Measurements from ENCODE around the gene TACC2.

Gene TACC2

DNA sequence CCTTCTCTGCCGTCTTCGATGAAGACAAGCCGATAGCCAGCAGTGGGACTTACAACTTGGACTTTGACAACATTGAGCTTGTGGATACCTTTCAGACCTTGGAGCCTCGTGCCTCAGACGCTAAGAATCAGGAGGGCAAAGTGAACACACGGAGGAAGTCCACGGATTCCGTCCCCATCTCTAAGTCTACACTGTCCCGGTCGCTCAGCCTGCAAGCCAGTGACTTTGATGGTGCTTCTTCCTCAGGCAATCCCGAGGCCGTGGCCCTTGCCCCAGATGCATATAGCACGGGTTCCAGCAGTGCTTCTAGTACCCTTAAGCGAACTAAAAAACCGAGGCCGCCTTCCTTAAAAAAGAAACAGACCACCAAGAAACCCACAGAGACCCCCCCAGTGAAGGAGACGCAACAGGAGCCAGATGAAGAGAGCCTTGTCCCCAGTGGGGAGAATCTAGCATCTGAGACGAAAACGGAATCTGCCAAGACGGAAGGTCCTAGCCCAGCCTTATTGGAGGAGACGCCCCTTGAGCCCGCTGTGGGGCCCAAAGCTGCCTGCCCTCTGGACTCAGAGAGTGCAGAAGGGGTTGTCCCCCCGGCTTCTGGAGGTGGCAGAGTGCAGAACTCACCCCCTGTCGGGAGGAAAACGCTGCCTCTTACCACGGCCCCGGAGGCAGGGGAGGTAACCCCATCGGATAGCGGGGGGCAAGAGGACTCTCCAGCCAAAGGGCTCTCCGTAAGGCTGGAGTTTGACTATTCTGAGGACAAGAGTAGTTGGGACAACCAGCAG, 221.7 kb downstream of the TACC2 start:
- FAIRE-seq (no peak), DNase-seq (ENCODE audit: insufficient read length, low spot score) (no peak)
- TF ChIP-seq POLR2A (IDR thresholded peaks at IDR 0.05; ENCODE audit: low read depth, low read length) = no peak

DNA sequence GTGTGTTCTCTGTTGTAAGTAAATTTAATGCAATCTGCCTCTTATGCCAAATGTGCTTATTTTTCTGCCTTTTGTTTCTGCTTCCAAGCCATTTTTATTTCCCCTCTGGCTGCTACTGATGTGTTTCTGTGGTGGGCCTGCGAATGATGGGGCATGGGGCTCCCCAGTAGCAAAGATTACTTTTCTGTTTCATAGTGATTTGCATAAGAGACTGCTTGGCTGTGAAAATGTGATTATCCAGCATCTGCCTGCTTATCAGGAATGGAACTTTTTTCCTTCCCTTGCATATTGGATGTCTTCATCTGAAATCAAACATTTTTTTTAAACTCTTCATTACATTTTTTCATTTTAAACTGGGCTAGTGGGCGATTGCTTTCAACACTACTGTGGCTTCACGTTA, 224.4 kb downstream of the TACC2 start:
- DNase-seq (ENCODE audit: insufficient read length, low spot score) (no peak), FAIRE-seq (no peak)
- no peak for TF ChIP-seq POLR2A (IDR thresholded peaks at IDR 0.05; ENCODE audit: low read depth, low read length)

DNA sequence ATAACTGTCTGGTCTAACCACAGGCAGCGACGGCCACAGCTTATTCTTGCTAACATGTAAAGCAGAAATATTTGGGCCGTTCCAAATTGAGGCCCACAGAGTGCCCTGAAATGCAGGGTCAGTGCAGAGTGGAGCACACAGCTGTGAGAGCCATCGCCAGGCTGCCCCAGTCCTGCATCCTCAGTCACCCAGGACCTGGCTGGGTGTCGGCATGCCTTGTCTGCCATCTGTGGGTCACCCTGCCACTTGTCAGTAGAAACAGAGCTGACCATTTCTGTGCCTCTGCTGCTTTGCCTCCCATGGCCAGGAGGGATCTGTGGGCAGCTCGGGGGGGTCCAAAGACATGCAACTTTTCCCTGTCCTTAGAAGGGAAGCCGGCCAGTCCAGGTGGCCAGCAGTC, 224.8 kb downstream of the TACC2 start:
- TF ChIP-seq POLR2A (IDR thresholded peaks at IDR 0.05; ENCODE audit: low read depth, low read length) = no peak
- DNase-seq (ENCODE audit: insufficient read length, low spot score) = no peak
- no peak for FAIRE-seq

DNA sequence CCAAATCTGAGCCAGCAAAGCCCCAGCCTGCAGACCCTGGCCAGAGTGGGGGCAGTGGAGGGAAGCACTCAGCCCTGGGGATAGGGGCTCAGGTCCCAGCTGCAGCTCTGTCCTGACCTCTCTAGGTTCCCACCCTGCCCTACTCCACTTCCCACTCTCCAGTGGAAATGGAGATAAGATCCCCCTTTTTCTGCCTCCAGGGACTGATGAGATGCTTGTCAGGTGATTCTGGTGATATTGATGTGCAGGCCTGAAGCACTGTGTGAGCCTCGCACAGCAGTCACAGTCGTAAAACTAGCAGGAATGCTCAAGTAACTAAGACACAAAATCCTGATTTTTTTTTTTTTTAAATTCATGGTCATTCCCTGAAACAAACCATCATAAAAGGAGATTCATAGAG, 227.1 kb downstream of the TACC2 start:
- no peak for TF ChIP-seq POLR2A (IDR thresholded peaks at IDR 0.05; ENCODE audit: low read depth, low read length)
- DNase-seq (ENCODE audit: insufficient read length, low spot score) (no peak), FAIRE-seq (no peak)

DNA sequence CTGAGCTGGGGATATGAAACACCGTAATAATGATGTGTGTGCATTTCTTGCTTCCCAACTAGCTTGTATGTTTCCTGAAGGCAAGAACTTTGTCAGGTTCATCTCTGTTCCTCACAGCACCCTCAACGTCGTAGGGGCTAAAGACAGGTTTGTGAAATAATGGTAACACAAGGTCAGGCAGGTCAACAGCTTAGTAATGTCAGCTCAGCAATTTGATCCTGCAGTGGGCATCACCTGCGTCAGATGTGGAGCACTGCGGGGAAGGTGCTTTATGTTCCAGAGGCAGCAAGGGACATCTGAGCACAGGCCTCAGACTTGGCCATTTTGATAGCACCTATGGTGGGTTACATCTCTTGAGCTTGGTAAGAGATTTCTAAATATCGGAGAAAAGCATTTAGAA, 230.4 kb downstream of the TACC2 start:
- FAIRE-seq = no peak
- TF ChIP-seq POLR2A (IDR thresholded peaks at IDR 0.05; ENCODE audit: low read depth, low read length) = no peak
- no peak for DNase-seq (ENCODE audit: insufficient read length, low spot score)

DNA sequence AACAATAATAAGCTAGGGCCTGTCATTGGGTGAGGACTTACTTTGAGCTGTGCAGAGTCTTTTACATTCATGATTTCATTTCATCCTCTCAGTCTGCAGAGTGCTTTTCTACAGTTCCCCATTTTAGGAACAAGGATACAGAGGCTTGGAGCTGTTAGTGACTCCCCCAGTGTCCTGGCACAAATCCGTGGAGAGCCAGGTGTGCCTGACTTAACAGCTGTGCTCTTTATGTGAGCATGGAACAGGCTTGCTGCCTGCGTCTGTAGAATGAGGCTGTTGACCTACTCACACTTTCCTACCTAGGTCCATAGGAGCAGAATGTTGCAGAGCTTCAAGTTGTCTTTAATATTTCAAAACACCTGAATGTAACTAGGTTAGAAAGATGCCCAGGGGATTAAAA, 231.8 kb downstream of the TACC2 start:
- FAIRE-seq = no peak
- TF ChIP-seq POLR2A (IDR thresholded peaks at IDR 0.05; ENCODE audit: low read depth, low read length) = no peak

DNA sequence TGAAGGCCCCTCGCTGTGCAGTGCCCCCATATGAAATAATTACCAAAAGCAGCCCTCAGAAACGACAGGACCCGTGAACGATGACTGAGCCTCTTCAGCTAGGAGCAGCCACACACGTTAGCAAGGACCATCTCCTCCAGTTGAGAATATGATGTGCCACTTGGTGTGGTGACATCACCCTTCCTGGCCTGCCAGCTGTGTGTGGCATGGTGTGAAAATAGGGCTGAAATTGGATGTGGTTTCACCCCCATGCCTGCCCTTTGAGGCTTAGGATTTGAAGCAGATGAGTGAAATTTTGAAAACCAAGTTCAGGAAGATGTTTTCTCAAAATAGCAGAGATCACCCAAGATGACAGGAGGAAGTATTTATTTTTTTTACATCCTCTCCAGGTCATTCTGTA, 233.0 kb downstream of the TACC2 start:
- DNase-seq (ENCODE audit: insufficient read length, low spot score) = no peak
- TF ChIP-seq POLR2A (IDR thresholded peaks at IDR 0.05; ENCODE audit: low read depth, low read length) = no peak
- FAIRE-seq = no peak

More for the DNA sequence above, 231.8 kb downstream of the TACC2 start:
- DNase-seq (ENCODE audit: insufficient read length, low spot score) = no peak

DNA sequence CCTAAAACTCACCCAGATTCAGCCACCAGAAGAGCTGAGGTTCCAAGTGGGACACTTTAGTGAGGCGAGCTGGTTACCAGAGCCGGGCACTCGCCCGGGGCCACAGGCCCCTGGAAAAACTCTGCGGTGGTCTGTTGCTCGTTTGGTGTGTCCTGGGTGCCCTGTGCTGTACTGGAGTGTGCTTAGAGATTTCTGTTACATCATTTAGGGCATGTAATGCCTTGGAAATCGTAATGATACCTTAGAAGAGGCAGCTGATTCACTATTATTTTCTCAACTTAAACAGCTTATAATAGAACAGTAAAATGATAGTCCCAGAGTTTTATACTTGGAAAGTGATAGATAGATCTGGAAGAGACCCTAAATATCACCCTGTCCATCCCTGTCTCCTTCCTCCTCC, 233.7 kb downstream of the TACC2 start:
- DNase-seq (ENCODE audit: insufficient read length, low spot score) = no peak
- TF ChIP-seq POLR2A (IDR thresholded peaks at IDR 0.05; ENCODE audit: low read depth, low read length) = no peak
- no peak for FAIRE-seq

DNA sequence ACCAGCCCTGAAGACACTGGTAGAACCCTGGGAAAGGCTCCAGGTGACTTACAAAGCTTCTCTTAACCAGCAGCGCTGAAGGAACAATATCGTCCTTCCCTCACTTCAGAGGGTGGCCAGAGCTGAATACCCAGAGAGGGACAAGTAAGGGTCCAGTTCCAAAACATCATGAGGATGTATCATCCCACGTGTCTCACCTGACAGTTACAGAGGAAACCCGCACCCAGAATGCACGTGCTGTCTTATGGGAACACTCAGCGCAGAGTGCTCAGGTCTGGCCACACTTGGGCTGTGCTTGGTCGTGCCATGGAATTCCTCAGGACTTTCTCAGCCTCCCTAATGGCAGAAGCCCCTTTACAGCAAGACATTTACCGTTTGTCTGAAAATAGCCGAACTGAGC, 235.2 kb downstream of the TACC2 start:
- FAIRE-seq (no peak), DNase-seq (ENCODE audit: insufficient read length, low spot score) (no peak)
- no peak for TF ChIP-seq POLR2A (IDR thresholded peaks at IDR 0.05; ENCODE audit: low read depth, low read length)

DNA sequence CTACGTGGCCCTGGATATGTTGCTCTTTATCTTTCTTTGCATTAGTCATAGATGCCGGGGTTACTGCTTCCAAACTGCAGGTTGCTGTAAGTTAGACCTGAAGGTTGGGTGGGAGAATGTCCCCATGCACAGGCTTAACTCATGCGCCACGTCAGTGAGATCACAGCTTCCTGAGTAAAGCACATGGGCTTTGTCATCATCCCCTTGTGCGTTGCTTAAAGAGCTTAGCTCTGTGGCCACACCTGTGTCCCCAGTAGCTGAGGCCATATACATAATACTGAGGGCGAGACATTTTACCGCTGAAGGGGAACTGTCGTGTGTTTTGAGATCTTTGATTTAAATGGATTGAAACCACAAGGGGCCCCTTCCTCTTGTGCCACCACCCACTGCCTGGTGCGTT, 236.4 kb downstream of the TACC2 start:
- no peak for FAIRE-seq

DNA sequence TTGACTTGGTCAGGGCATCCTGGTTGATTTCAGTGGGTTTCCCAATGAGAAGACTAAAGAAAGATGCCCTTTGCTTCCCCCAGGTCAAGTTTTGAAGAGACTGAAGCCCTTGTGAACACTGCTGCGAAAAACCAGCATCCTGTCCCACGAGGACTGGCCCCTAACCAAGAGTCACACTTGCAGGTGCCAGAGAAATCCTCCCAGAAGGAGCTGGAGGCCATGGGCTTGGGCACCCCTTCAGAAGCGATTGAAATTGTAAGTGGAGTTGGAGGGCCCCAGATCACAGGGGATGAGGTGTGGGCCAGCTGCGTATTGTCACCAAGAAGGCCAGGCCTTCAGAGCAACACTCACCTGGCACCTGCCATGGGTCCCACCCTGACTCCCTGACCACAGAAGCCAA, 238.8 kb downstream of the TACC2 start:
- FAIRE-seq (no peak), DNase-seq (ENCODE audit: insufficient read length, low spot score) (no peak)
- no peak for TF ChIP-seq POLR2A (IDR thresholded peaks at IDR 0.05; ENCODE audit: low read depth, low read length)

More for the DNA sequence above, 236.4 kb downstream of the TACC2 start:
- DNase-seq (ENCODE audit: insufficient read length, low spot score) = no peak
- no peak for TF ChIP-seq POLR2A (IDR thresholded peaks at IDR 0.05; ENCODE audit: low read depth, low read length)

DNA sequence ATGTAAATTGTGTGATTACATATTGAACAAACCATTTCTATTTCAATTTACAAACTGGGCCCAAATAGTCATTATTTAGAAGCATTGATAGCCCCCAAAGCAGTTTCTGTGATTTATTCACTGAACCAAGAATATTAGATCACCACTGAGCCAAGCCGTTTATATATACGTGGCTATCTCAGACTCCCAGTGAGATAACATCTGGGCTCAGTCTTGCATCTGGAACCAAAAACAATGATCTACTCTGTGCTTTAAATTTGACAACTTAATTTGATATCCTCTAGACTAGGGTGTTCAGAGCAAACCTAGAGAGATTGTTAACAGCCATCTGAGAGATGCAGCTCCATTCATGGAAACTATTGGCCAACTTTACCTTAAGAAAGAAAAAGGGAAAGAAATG, 240.7 kb downstream of the TACC2 start:
- DNase-seq (ENCODE audit: insufficient read length, low spot score) = no peak
- no peak for FAIRE-seq
- TF ChIP-seq POLR2A (IDR thresholded peaks at IDR 0.05; ENCODE audit: low read depth, low read length) = no peak

DNA sequence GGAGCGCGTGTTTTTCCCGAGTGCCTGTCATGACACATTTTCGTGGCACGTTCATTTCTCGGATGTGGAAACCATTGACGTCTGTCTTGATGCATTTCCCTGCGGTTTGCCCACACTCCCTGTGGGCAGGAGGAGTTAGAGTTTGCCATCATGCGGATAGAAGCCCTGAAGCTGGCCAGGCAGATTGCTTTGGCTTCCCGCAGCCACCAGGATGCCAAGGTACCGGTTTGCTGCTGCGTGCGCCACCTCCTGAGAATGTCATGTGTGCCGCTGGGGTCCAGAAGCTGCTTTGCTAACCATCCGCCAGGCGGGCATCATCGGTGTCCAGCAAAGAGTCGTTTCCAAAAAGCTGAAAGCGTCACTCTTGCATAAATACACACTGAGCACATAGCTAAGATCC, 241.3 kb downstream of the TACC2 start:
- FAIRE-seq (no peak), DNase-seq (ENCODE audit: insufficient read length, low spot score) (no peak)
- TF ChIP-seq POLR2A (IDR thresholded peaks at IDR 0.05; ENCODE audit: low read depth, low read length) = no peak

DNA sequence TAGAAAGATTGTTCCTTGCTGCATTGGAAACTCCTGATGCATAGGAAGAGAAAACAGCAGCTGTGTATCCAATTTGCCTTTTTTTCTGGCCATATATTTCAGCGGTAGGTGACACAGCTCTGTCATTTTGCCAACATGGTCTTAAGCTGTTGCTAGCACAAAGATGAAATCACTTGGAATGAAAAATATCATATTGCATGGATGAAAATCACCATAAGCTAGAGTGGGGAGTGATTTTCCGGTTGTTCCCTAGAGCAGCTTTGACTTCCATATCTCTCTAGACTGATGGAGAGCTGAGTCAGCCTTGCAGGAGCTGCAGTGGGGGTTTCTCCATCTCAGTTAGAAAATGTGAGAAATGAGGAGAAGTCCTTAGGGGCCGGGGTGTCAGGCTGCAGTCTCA, 243.8 kb downstream of the TACC2 start:
- DNase-seq (ENCODE audit: insufficient read length, low spot score) = no peak
- FAIRE-seq = no peak

DNA sequence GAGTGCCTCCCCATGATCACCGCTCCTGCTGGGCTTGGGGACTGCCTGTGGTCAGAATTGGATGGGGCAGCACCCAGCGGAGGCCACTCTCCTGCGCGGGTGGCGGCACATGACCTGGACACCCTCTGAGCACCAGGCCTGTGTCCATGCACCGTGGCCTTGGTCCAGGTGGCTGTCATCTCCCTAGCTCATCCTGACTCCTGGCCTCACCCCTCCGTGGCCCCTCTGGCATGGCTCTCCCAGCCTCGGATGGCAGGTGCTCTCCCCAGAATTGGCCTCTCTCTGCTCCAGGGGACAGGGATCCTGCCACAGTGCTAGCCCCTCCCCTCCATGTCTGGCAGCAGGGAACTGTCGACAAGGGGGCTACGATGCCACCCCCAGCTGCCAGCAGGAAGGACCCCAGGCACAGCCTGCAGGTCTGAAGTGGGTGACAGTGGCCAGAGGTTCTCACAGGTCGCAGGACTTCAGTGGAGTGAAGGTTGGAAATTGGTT, 244.9 kb downstream of the TACC2 start:
- TF ChIP-seq POLR2A (IDR thresholded peaks at IDR 0.05; ENCODE audit: low read depth, low read length) = no peak
- FAIRE-seq (no peak), DNase-seq (ENCODE audit: insufficient read length, low spot score) (no peak)

More for the DNA sequence above, 243.8 kb downstream of the TACC2 start:
- TF ChIP-seq POLR2A (IDR thresholded peaks at IDR 0.05; ENCODE audit: low read depth, low read length) = no peak

Data from H54 (cell line).